HG03520 (cell line): ENCODE measurements around the gene GSTO1.

Source experiments
- ATAC-seq: cut with Tn5 transposase; IDR thresholded peaks from one replicate; pipeline ENCODE4 v1.9.1; 2021; ENCODE audit warnings: mild to moderate bottlenecking, moderate library complexity; ENCODE audit not compliant: unreplicated experiment

Gene GSTO1

GRCh38 chr10:104274762-104275721 lies 20.4 kb downstream of the GSTO1 start:
- no peak for ATAC-seq

GRCh38 chr10:104276192-104276591 lies 21.5 kb downstream of the GSTO1 start:
- no peak for ATAC-seq

- ATAC-seq = no peak
These were observed 23.1 kb downstream of the GSTO1 start for GRCh38 chr10:104277785-104278184.

GRCh38 chr10:104279550-104280259 lies 25.0 kb downstream of the GSTO1 start:
- ATAC-seq = no peak

GRCh38 chr10:104281694-104282093 lies 27.0 kb downstream of the GSTO1 start:
- no peak for ATAC-seq

- ATAC-seq = no peak
These were observed 30.2 kb downstream of the GSTO1 start for GRCh38 chr10:104284846-104285245.

- no peak for ATAC-seq
These were observed 32.2 kb downstream of the GSTO1 start for GRCh38 chr10:104286939-104287338.

- ATAC-seq = no peak
These were observed 33.7 kb downstream of the GSTO1 start for GRCh38 chr10:104288355-104288754.

GRCh38 chr10:104291439-104291951 lies 36.8 kb downstream of the GSTO1 start:
- peak; percentile 100 for ATAC-seq

GRCh38 chr10:104293011-104293410 lies 38.3 kb downstream of the GSTO1 start:
- no peak for ATAC-seq

- no peak for ATAC-seq
These were observed 39.2 kb downstream of the GSTO1 start for GRCh38 chr10:104293781-104294321.

GRCh38 chr10:104296687-104297436 lies 42.2 kb downstream of the GSTO1 start:
- no peak for ATAC-seq

- ATAC-seq = no peak
These were observed 43.3 kb downstream of the GSTO1 start for GRCh38 chr10:104297697-104298660.

- no peak for ATAC-seq
These were observed 44.6 kb downstream of the GSTO1 start for GRCh38 chr10:104299031-104299904.

GRCh38 chr10:104300002-104300735 lies 45.5 kb downstream of the GSTO1 start:
- ATAC-seq = no peak

GRCh38 chr10:104300736-104301292 lies 46.1 kb downstream of the GSTO1 start:
- ATAC-seq = no peak

GRCh38 chr10:104301907-104302690 lies 47.4 kb downstream of the GSTO1 start:
- ATAC-seq = no peak
